Liver (tissue), 9 donors: ENCODE data around the gene SMIM33. TPM values are rescaled to one million over a fixed set of nuclear protein-coding genes. Genes with fewer than 3 reads are reported as not detected.
A peak's percentile ranks its signal among the peaks of the same experiment; 100 is the strongest.

Experiments
- DNase-seq: peaks from one replicate; pipeline ENCODE4 v3.0.0-alpha.2; 2017; ENCODE audit warnings: low spot score
- H3K27ac ChIP-seq, 2 donors: one replicate each; pipeline ENCODE4 v1.7.0; 2013; ENCODE audit warnings: inconsistent platforms in 2 of 2, low read length in 2 of 2, control low read depth in 1 of 2, low read depth in 1 of 2, mild to moderate bottlenecking in 1 of 2
- H3K27me3 ChIP-seq, 4 donors: one replicate each; pipeline versions ENCODE4 v1.6.1 to v1.7.0; 2013; ENCODE audit warnings: low read length in 3 of 4, inconsistent platforms in 1 of 4, mild to moderate bottlenecking in 1 of 4, moderate library complexity in 1 of 4; ENCODE audit not compliant: control insufficient read depth in 4 of 4, insufficient read depth in 4 of 4
- H3K36me3 ChIP-seq, 4 donors: one replicate each; pipeline versions ENCODE4 v1.6.1 to v1.7.0; 2013; ENCODE audit warnings: low read length in 3 of 4, mild to moderate bottlenecking in 3 of 4, low read depth in 1 of 4, moderate library complexity in 1 of 4; ENCODE audit not compliant: control insufficient read depth in 4 of 4, insufficient read depth in 3 of 4
- H3K4me1 ChIP-seq, 4 donors: one replicate each; pipeline versions ENCODE4 v1.6.1 to v1.7.0; 2013; ENCODE audit warnings: low read length in 3 of 4, mild to moderate bottlenecking in 3 of 4, moderate library complexity in 1 of 4; ENCODE audit not compliant: control insufficient read depth in 4 of 4, insufficient read depth in 4 of 4
- H3K4me3 ChIP-seq, 3 donors: one replicate each; pipeline versions ENCODE4 v1.6.1 to v1.7.0; 2013; ENCODE audit warnings: low read length in 3 of 3, control low read depth in 1 of 3, low read depth in 1 of 3, mild to moderate bottlenecking in 1 of 3
- H3K9ac ChIP-seq, 2 donors: one replicate each; pipeline ENCODE4 v1.7.0; 2013; ENCODE audit warnings: low read length in 2 of 2, mild to moderate bottlenecking in 2 of 2, moderate library complexity in 2 of 2, control low read depth in 1 of 2, low read depth in 1 of 2
- H3K9me3 ChIP-seq, 4 donors: one replicate each; pipeline versions ENCODE4 v1.6.1 to v1.7.0; 2013; ENCODE audit warnings: low read length in 3 of 4; ENCODE audit not compliant: control insufficient read depth in 4 of 4
- ATF3 ChIP-seq: IDR thresholded peaks from 2 replicates; pipeline ENCODE4 v1.6.1; 2016; ENCODE audit warnings: antibody characterized with exemption
- EGR1 ChIP-seq, 2 donors: IDR thresholded peaks; 2 replicates each; pipeline ENCODE4 v1.6.1; 2016 to 2018; ENCODE audit warnings: antibody characterized with exemption in 2 of 2, low read depth in 2 of 2
- FOXA1 ChIP-seq: IDR thresholded peaks from 2 replicates; pipeline ENCODE4 v1.6.1; 2016; ENCODE audit warnings: antibody characterized with exemption
- FOXA2 ChIP-seq: IDR thresholded peaks from 2 replicates; pipeline ENCODE4 v1.6.1; 2016; ENCODE audit warnings: antibody characterized with exemption
- GABPA ChIP-seq, 2 donors: IDR thresholded peaks in 1 of 2; conservative IDR thresholded peaks in 1 of 2; 2 replicates each; pipeline ENCODE4 v1.6.1; 2016; ENCODE audit warnings: antibody characterized with exemption in 2 of 2, mild to moderate bottlenecking in 1 of 2, moderate library complexity in 1 of 2
- HNF4A ChIP-seq, 2 donors: conservative IDR thresholded peaks; 2 replicates each; pipeline ENCODE4 v1.6.1; 2016; ENCODE audit warnings: antibody characterized with exemption in 2 of 2, mild to moderate bottlenecking in 2 of 2
- HNF4G ChIP-seq: IDR thresholded peaks from 2 replicates; pipeline ENCODE4 v1.6.1; 2016; ENCODE audit warnings: antibody characterized with exemption
- JUND ChIP-seq, 2 donors: IDR thresholded peaks; 2 replicates each; pipeline ENCODE4 v1.6.1; 2016; ENCODE audit warnings: antibody characterized with exemption in 2 of 2
- NR2F2 ChIP-seq: IDR thresholded peaks from 2 replicates; pipeline ENCODE4 v1.6.1; 2016; ENCODE audit warnings: antibody characterized with exemption
- RXRA ChIP-seq, 2 donors: IDR thresholded peaks; 2 replicates each; pipeline ENCODE4 v1.6.1; 2017 to 2018; ENCODE audit warnings: antibody characterized with exemption in 2 of 2, mild to moderate bottlenecking in 1 of 2
- SP1 ChIP-seq: IDR thresholded peaks from 2 replicates; pipeline ENCODE4 v1.6.1; 2018; ENCODE audit warnings: antibody characterized with exemption, mild to moderate bottlenecking
- TAF1 ChIP-seq: conservative IDR thresholded peaks from 2 replicates; pipeline ENCODE4 v1.6.1; 2016; ENCODE audit warnings: antibody characterized with exemption, mild to moderate bottlenecking
- YY1 ChIP-seq: IDR thresholded peaks from 2 replicates; pipeline ENCODE4 v1.6.1; 2016; ENCODE audit warnings: antibody characterized with exemption, mild to moderate bottlenecking
- WGBS: extraction: QIAGEN DNeasy Blood & Tissue Kit; methylation state at CpG from one replicate; pipeline ENCODE4 v1.1.7; 2013; 5-methylcytosine and 5-hydroxymethylcytosine counted together
- polyA plus RNA-seq, 2 donors: library from polyadenylated mRNA; stranded (reverse) in 1 of 2; unstranded in 1 of 2; fragments of 200-250 nt in 1 of 2; fragments of >200 nt in 1 of 2; fragmentation: Nextera tagmentation in 1 of 2; extraction: Ambion mirVana in 1 of 2; gene quantifications; one replicate each; pipeline versions ENCODE4 v1.2.1 to v1.2.3, GENCODE V29; 2013 to 2015
- total RNA-seq, 2 donors: library from RNA; depleted of rRNA; stranded (reverse); fragments of >200 nt; gene quantifications; one replicate each; pipeline ENCODE4 v1.2.3, GENCODE V29; 2014
- TF ChIP-seq, protein P1 (sequence below): IDR thresholded peaks from 2 replicates; pipeline ENCODE4 v1.6.1; 2016; ENCODE audit warnings: antibody characterized with exemption, mild to moderate bottlenecking
- TF ChIP-seq, protein P2 (sequence below): IDR thresholded peaks from 2 replicates; pipeline ENCODE4 v1.6.1; 2016; ENCODE audit warnings: antibody characterized with exemption
- TF ChIP-seq, protein P3 (sequence below): fragments of 150-350 bp; IDR thresholded peaks from 2 replicates; pipeline ENCODE4 v1.5.1; 2017; ENCODE audit warnings: improper control_type of control experiment, low read depth, low read length; ENCODE audit not compliant: missing input control
- donor health status: healthy.
- donor health status: healthy.
- donor health status: healthy.
- donor health status: healthy.
- donor health status: healthy.

Gene SMIM33
- total and polyA plus RNA-seq, 4 donors, result 0.05 TPM; not detected in 3

GRCh38 chr5:139481122-139481533 is 10.3 kb downstream of the SMIM33 start:
- no peak for DNase-seq
- H3K9ac ChIP-seq, result no peak overlapping the region
- peaks cover 0 to 5% (median 0%) of the 10 kb centered on the region in 4 donors for H3K4me1 ChIP-seq
- H3K36me3 ChIP-seq, result no peaks in the 10 kb centered on the region
- no peaks in the 10 kb centered on the region for H3K27me3 ChIP-seq
- peak overlapping the region in 2 of 3 donors; percentile 31 to 44 for H3K4me3 ChIP-seq
- WGBS, result 75% methylated on average over 12 of the region's 12 CpGs
- TF ChIP-seq, protein P1, sequence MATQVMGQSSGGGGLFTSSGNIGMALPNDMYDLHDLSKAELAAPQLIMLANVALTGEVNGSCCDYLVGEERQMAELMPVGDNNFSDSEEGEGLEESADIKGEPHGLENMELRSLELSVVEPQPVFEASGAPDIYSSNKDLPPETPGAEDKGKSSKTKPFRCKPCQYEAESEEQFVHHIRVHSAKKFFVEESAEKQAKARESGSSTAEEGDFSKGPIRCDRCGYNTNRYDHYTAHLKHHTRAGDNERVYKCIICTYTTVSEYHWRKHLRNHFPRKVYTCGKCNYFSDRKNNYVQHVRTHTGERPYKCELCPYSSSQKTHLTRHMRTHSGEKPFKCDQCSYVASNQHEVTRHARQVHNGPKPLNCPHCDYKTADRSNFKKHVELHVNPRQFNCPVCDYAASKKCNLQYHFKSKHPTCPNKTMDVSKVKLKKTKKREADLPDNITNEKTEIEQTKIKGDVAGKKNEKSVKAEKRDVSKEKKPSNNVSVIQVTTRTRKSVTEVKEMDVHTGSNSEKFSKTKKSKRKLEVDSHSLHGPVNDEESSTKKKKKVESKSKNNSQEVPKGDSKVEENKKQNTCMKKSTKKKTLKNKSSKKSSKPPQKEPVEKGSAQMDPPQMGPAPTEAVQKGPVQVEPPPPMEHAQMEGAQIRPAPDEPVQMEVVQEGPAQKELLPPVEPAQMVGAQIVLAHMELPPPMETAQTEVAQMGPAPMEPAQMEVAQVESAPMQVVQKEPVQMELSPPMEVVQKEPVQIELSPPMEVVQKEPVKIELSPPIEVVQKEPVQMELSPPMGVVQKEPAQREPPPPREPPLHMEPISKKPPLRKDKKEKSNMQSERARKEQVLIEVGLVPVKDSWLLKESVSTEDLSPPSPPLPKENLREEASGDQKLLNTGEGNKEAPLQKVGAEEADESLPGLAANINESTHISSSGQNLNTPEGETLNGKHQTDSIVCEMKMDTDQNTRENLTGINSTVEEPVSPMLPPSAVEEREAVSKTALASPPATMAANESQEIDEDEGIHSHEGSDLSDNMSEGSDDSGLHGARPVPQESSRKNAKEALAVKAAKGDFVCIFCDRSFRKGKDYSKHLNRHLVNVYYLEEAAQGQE, result no peak
- TF ChIP-seq FOXA2, result no peak
- TF ChIP-seq JUND (IDR thresholded peaks at IDR 0.05), result no peak
- no peak for TF ChIP-seq FOXA1
- TF ChIP-seq SP1, result no peak
- TF ChIP-seq EGR1 (IDR thresholded peaks at IDR 0.05; ENCODE audit: low read depth in 2 of 2), result no peak
- TF ChIP-seq YY1, result no peak
- no peak for TF ChIP-seq HNF4A (conservative IDR thresholded peaks at IDR 0.05)
- H3K27ac ChIP-seq, result peak overlapping the region in 1 of 2 donors; percentile 77
- no peaks in the 10 kb centered on the region for H3K9me3 ChIP-seq

DNA sequence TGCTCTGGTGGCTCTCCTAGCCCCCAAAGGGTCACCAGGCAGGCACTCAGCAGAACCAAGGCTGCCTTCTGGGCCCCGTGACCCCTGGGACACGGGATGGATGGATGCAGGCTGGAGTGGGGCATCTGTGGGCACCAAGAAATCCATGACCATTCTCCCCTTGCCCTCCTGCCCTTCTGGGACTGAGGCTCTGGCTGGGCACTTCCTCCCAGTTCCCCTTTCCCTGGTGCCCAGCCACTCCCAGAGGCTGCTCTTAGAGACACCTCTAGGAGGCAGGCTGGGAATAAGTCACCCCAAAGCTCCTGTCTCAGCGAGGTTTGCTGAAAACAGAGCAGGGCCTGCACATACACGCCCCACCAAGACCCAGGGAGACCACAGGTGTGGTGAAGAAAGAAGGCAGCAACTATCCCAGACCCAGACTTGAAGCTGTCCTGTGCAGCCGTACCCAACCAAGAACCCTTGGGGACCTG is 10.8 kb downstream of the SMIM33 start:
- no peak for DNase-seq
- no peaks in the 10 kb centered on the region for H3K9me3 ChIP-seq
- WGBS, result 68% methylated on average over 5 of the region's 5 CpGs
- no peaks in the 10 kb centered on the region for H3K36me3 ChIP-seq
- no peaks in the 10 kb centered on the region for H3K27me3 ChIP-seq
- H3K27ac ChIP-seq, result peak overlapping the region; percentile 74 to 77
- H3K4me1 ChIP-seq, result peaks cover 0 to 5% (median 0%) of the 10 kb centered on the region in 4 donors
- H3K4me3 ChIP-seq, result peak overlapping the region in 2 of 3 donors; percentile 31 to 44
- no peak for TF ChIP-seq RXRA (IDR thresholded peaks at IDR 0.05)
- TF ChIP-seq SP1, result no peak
- TF ChIP-seq HNF4G, result no peak
- TF ChIP-seq, protein P2, sequence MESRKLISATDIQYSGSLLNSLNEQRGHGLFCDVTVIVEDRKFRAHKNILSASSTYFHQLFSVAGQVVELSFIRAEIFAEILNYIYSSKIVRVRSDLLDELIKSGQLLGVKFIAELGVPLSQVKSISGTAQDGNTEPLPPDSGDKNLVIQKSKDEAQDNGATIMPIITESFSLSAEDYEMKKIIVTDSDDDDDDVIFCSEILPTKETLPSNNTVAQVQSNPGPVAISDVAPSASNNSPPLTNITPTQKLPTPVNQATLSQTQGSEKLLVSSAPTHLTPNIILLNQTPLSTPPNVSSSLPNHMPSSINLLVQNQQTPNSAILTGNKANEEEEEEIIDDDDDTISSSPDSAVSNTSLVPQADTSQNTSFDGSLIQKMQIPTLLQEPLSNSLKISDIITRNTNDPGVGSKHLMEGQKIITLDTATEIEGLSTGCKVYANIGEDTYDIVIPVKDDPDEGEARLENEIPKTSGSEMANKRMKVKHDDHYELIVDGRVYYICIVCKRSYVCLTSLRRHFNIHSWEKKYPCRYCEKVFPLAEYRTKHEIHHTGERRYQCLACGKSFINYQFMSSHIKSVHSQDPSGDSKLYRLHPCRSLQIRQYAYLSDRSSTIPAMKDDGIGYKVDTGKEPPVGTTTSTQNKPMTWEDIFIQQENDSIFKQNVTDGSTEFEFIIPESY, result no peak
- no peak for TF ChIP-seq GABPA (IDR thresholded peaks at IDR 0.05 in 1 of 2, conservative IDR thresholded peaks at IDR 0.05 in 1 of 2)
- TF ChIP-seq EGR1 (IDR thresholded peaks at IDR 0.05; ENCODE audit: low read depth in 2 of 2), result no peak
- TF ChIP-seq YY1, result no peak
- TF ChIP-seq, protein P3, sequence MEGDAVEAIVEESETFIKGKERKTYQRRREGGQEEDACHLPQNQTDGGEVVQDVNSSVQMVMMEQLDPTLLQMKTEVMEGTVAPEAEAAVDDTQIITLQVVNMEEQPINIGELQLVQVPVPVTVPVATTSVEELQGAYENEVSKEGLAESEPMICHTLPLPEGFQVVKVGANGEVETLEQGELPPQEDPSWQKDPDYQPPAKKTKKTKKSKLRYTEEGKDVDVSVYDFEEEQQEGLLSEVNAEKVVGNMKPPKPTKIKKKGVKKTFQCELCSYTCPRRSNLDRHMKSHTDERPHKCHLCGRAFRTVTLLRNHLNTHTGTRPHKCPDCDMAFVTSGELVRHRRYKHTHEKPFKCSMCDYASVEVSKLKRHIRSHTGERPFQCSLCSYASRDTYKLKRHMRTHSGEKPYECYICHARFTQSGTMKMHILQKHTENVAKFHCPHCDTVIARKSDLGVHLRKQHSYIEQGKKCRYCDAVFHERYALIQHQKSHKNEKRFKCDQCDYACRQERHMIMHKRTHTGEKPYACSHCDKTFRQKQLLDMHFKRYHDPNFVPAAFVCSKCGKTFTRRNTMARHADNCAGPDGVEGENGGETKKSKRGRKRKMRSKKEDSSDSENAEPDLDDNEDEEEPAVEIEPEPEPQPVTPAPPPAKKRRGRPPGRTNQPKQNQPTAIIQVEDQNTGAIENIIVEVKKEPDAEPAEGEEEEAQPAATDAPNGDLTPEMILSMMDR, result no peak
- TF ChIP-seq ATF3, result no peak
- TF ChIP-seq TAF1, result no peak
- TF ChIP-seq NR2F2, result no peak
- no peak for TF ChIP-seq HNF4A (conservative IDR thresholded peaks at IDR 0.05)
- no peak for TF ChIP-seq FOXA1
- peak overlapping the region; percentile 62 to 70 for H3K9ac ChIP-seq
